Measurements from ENCODE around the gene TBC1D22A. TPM values are rescaled to one million over a fixed set of nuclear protein-coding genes. Genes with fewer than 3 reads are reported as not detected.

Gene TBC1D22A
- total and polyA plus RNA-seq, 10 of the 15 experiments (the other 5 are each of a cell fraction or from before 2014, with no cell fraction given): 0.63 to 44.7 (median 27.4) TPM

DNA sequence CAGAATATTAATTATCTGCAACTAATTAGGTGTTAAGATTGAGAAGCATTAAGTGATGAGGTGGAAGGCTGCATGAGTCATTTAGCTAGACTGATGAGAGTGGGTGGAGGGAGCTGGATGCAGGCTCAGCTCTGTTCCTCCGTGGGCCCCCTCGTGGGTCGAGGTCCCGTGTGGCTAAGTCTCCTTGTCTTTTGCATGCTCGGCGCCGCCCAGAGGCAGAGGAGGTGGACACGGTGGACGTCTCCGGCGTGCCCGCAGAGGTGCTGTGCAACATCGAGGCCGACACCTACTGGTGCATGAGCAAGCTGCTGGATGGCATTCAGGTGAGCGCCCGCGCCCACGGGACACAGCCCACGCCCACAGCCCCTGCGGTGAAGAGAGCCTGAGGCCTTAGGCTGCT is 211.6 kb downstream of the TBC1D22A start:
- no peak for DNase-seq (ENCODE audit: low read depth, low spot score)
- intact Hi-C loops (cut with micrococcal nuclease; ENCODE audit: unreplicated experiment): no loop called here
- Histone ChIP-seq H3K4me2 (ENCODE audit: control insufficient read depth, insufficient read depth) (no peak overlapping the region), H2AFZ (ENCODE audit: control insufficient read depth, low read depth, low read length) (no peak overlapping the region), H3K79me2 (ENCODE audit: control insufficient read depth, insufficient read depth, low read length) (no peaks in the 10 kb centered on the region), H4K20me1 (ENCODE audit: control insufficient read depth, insufficient read depth) (0 out of 2 replicates have a peak, but pooled peaks cover 4% of the 10 kb centered on the region), H3K4me3 (no peak overlapping the region), H3K4me1 (ENCODE audit: control insufficient read depth, insufficient read depth, low read length) (peaks cover 9% of the 10 kb centered on the region), H3K9me3 (replicated peaks; ENCODE audit: control insufficient read depth, insufficient read depth, low read length) (no peaks in the 10 kb centered on the region; the same call in 2 of the 3 replicates), H3K27ac (ENCODE audit: control insufficient read depth, insufficient read depth) (no peak overlapping the region), H3K27me3 (replicated peaks in 1 of 2; ENCODE audit: control insufficient read depth in 2 of 2, insufficient read depth in 2 of 2, low read length in 1 of 2) (no peaks in the 10 kb centered on the region), H3K36me3 (ENCODE audit: control insufficient read depth in 2 of 2, insufficient read depth in 2 of 2, low read length in 1 of 2) (peaks cover 2 to 29% of the 10 kb centered on the region in 2 experiments; a peak in 3 of 4 replicates), H3K9ac (ENCODE audit: control insufficient read depth, insufficient read depth, low read length) (no peak overlapping the region)
- ChIA-PET CTCF (no interaction called here), SMC1A (ENCODE audit: uncharacterized antibody, unreplicated experiment) (no interaction called here), RAD21 (ENCODE audit: unreplicated experiment) (no interaction called here), POLR2A (no interaction called here)
- in situ Hi-C loops (cut with MboI): no loop called here
- TF ChIP-seq TCF12 (IDR thresholded peaks at IDR 0.05; ENCODE audit: low read depth, low read length): no peak
- TF ChIP-seq, protein P1, sequence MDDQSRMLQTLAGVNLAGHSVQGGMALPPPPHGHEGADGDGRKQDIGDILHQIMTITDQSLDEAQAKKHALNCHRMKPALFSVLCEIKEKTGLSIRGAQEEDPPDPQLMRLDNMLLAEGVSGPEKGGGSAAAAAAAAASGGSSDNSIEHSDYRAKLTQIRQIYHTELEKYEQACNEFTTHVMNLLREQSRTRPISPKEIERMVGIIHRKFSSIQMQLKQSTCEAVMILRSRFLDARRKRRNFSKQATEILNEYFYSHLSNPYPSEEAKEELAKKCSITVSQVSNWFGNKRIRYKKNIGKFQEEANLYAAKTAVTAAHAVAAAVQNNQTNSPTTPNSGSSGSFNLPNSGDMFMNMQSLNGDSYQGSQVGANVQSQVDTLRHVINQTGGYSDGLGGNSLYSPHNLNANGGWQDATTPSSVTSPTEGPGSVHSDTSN (IDR thresholded peaks at IDR 0.05; ENCODE audit: insufficient replicate concordance, low read depth, low read length): no peak
- TF ChIP-seq ZZZ3 (IDR thresholded peaks at IDR 0.05; ENCODE audit: control insufficient read depth, insufficient read length, low read depth): no peak
- no peak for TF ChIP-seq CHD1 (IDR thresholded peaks at IDR 0.05; ENCODE audit: low read depth, low read length)
- TF ChIP-seq, protein P2, sequence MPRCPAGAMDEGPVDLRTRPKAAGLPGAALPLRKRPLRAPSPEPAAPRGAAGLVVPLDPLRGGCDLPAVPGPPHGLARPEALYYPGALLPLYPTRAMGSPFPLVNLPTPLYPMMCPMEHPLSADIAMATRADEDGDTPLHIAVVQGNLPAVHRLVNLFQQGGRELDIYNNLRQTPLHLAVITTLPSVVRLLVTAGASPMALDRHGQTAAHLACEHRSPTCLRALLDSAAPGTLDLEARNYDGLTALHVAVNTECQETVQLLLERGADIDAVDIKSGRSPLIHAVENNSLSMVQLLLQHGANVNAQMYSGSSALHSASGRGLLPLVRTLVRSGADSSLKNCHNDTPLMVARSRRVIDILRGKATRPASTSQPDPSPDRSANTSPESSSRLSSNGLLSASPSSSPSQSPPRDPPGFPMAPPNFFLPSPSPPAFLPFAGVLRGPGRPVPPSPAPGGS (IDR thresholded peaks at IDR 0.05; ENCODE audit: borderline replicate concordance, insufficient read depth, low read depth, low read length, poor library complexity, severe bottlenecking): no peak
- no peak for TF ChIP-seq NR2C2 (IDR thresholded peaks at IDR 0.05; ENCODE audit: borderline replicate concordance, control insufficient read depth, insufficient read length, low read depth)
- no peak for TF ChIP-seq HDAC6 (IDR thresholded peaks at IDR 0.05; ENCODE audit: unreplicated experiment)
- TF ChIP-seq, protein P3, sequence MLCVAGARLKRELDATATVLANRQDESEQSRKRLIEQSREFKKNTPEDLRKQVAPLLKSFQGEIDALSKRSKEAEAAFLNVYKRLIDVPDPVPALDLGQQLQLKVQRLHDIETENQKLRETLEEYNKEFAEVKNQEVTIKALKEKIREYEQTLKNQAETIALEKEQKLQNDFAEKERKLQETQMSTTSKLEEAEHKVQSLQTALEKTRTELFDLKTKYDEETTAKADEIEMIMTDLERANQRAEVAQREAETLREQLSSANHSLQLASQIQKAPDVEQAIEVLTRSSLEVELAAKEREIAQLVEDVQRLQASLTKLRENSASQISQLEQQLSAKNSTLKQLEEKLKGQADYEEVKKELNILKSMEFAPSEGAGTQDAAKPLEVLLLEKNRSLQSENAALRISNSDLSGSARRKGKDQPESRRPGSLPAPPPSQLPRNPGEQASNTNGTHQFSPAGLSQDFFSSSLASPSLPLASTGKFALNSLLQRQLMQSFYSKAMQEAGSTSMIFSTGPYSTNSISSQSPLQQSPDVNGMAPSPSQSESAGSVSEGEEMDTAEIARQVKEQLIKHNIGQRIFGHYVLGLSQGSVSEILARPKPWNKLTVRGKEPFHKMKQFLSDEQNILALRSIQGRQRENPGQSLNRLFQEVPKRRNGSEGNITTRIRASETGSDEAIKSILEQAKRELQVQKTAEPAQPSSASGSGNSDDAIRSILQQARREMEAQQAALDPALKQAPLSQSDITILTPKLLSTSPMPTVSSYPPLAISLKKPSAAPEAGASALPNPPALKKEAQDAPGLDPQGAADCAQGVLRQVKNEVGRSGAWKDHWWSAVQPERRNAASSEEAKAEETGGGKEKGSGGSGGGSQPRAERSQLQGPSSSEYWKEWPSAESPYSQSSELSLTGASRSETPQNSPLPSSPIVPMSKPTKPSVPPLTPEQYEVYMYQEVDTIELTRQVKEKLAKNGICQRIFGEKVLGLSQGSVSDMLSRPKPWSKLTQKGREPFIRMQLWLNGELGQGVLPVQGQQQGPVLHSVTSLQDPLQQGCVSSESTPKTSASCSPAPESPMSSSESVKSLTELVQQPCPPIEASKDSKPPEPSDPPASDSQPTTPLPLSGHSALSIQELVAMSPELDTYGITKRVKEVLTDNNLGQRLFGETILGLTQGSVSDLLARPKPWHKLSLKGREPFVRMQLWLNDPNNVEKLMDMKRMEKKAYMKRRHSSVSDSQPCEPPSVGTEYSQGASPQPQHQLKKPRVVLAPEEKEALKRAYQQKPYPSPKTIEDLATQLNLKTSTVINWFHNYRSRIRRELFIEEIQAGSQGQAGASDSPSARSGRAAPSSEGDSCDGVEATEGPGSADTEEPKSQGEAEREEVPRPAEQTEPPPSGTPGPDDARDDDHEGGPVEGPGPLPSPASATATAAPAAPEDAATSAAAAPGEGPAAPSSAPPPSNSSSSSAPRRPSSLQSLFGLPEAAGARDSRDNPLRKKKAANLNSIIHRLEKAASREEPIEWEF (IDR thresholded peaks at IDR 0.05; ENCODE audit: insufficient replicate concordance, low read depth, low read length): no peak
- TF ChIP-seq ZBED1 (IDR thresholded peaks at IDR 0.05; ENCODE audit: borderline replicate concordance): no peak
- TF ChIP-seq SMC3 (IDR thresholded peaks at IDR 0.05; ENCODE audit: borderline replicate concordance, low read length): no peak
- TF ChIP-seq ETV6 (conservative IDR thresholded peaks at IDR 0.05 in 1 of 2, IDR thresholded peaks at IDR 0.05 in 1 of 2; ENCODE audit: borderline replicate concordance in 1 of 2, low read depth in 1 of 2): no peak
- TF ChIP-seq NFIC (IDR thresholded peaks at IDR 0.05; ENCODE audit: low read depth, low read length): no peak
- TF ChIP-seq, protein P4, sequence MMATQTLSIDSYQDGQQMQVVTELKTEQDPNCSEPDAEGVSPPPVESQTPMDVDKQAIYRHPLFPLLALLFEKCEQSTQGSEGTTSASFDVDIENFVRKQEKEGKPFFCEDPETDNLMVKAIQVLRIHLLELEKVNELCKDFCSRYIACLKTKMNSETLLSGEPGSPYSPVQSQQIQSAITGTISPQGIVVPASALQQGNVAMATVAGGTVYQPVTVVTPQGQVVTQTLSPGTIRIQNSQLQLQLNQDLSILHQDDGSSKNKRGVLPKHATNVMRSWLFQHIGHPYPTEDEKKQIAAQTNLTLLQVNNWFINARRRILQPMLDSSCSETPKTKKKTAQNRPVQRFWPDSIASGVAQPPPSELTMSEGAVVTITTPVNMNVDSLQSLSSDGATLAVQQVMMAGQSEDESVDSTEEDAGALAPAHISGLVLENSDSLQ (IDR thresholded peaks at IDR 0.05): no peak
- TF ChIP-seq BACH1 (IDR thresholded peaks at IDR 0.05; ENCODE audit: borderline replicate concordance): no peak
- FAIRE-seq: no peak
- ATAC-seq: no peak
- 93% methylated on average over 18 of the region's 20 CpGs for WGBS (ENCODE audit: insufficient coverage, insufficient replicate concordance, low lambda C conversion rate, missing lambda C conversion rate)
- no TSS peak for BruUV-seq (replicated peaks)

Data from GM12878 (cell line).